Adrenal gland (tissue), 5 donors: ENCODE results near the gene ZNF146.
A peak's percentile ranks its signal among the peaks of the same experiment; 100 is the strongest.

Experiments used
- CTCF ChIP-seq, 6 experiments: fragments of 450-650 bp in 4 of 6; fragments of 200-600 bp in 2 of 6; sonication (generic) in 1 of 6; IDR thresholded peaks; 1 replicate in 5 of 6; 2 replicates in 1 of 6; pipeline versions ENCODE4 v1.5.1 to v1.8.0; 2016 to 2021; ENCODE audit warnings: antibody characterized with exemption in 6 of 6, mild to moderate bottlenecking in 2 of 6, moderate library complexity in 1 of 6
- POLR2A ChIP-seq, 2 donors: fragments of 450-650 bp; IDR thresholded peaks; one replicate each; pipeline ENCODE4 v1.6.1; 2017; ENCODE audit warnings: antibody characterized with exemption in 2 of 2, mild to moderate bottlenecking in 2 of 2, moderate library complexity in 1 of 2
- donor health status: DM: no; HTN: no; CAD: no.

DNA sequence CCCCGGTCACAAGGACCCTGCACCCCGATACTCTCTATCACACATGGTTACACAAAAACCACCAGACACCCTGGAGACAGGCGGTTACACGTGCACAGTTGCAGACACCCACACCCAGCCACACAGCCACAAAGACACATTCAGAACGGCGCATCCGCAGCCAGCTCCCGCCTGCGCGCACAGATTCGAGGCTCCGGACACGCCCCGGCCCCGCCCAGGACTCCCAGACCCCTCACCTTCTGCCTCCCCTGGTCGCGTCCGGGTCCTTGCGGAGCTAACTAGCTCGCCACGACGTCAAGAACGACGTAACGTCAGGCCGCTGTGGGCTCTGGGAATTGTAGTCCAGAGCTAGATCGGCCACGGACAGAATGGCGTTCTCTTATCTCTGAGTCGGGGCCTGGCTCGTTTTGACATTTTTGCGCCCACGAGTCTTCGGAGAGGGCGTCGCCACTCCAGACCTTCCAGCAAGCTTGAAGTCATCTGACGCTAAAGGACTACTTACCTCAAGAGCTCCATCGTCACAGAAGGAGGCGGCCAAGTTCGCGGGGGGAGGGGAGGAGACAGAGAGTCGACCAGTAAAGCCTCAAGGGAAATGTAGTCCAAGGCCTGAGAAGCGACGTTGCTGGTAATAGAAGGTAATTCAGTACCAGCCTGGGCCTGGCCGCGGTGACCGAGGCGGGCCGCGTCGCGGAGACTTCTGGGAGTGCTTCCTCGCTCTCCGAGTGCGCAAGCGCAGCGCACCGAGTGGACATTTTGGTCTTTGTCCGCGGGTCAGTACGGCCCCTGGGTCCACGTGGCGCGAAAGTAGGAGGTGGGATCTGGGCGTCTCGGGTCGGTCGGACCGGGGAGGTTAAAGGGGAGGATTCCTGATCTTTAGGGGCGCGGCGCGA, at the start of gene ZNF146, which contains the start of gene ZNF565:
- TF ChIP-seq CTCF (IDR thresholded peaks at IDR 0.05) (peak in 4 of 6 experiments; percentile 34 to 60 (median 44)), POLR2A (IDR thresholded peaks at IDR 0.05) (peak; percentile 72 to 85)
